Uterus (tissue), 4 donors: Measurements from ENCODE around the gene TMEM51. TPM values are rescaled to one million over a fixed set of nuclear protein-coding genes. Genes with fewer than 3 reads are reported as not detected.

ENCODE experiments used
- DNase-seq, 2 donors: peaks; one replicate each; pipeline ENCODE4 v3.0.0-alpha.2; 2019 to 2020
- H3K27ac ChIP-seq, 2 donors: fragments of 200-600 bp; sonication (generic); 1 replicate in 1 of 2; 2 replicates in 1 of 2; pipeline ENCODE4 v1.5.1; 2016 to 2018
- H3K27me3 ChIP-seq, 2 donors: fragments of 200-600 bp; sonication (generic); one replicate each; pipeline ENCODE4 v1.5.1; 2018 to 2019; ENCODE audit warnings: control low read depth in 1 of 2
- H3K36me3 ChIP-seq, 2 donors: fragments of 200-600 bp; sonication (generic); one replicate each; pipeline ENCODE4 v1.5.1; 2019; ENCODE audit warnings: control low read depth in 1 of 2
- H3K4me1 ChIP-seq, 2 donors: fragments of 200-600 bp; sonication (generic); one replicate each; pipeline ENCODE4 v1.5.1; 2018 to 2019; ENCODE audit warnings: control low read depth in 1 of 2
- H3K4me3 ChIP-seq, 2 donors: fragments of 200-600 bp; sonication (generic); 1 replicate in 1 of 2; 2 replicates in 1 of 2; pipeline ENCODE4 v1.5.1; 2018 to 2019; ENCODE audit warnings: mild to moderate bottlenecking in 1 of 2
- H3K9me3 ChIP-seq, 2 donors: fragments of 200-600 bp; sonication (generic); one replicate each; pipeline ENCODE4 v1.5.1; 2019; ENCODE audit warnings: control low read depth in 1 of 2
- CTCF ChIP-seq, 4 experiments: fragments of 200-600 bp in 2 of 4; fragments of 450-650 bp in 2 of 4; sonication (generic) in 2 of 4; IDR thresholded peaks; one replicate each; pipeline ENCODE4 v1.5.1; 2016 to 2019; ENCODE audit warnings: antibody characterized with exemption in 4 of 4, mild to moderate bottlenecking in 2 of 4, moderate library complexity in 1 of 4
- POLR2A ChIP-seq, 2 donors: fragments of 450-650 bp; IDR thresholded peaks; one replicate each; pipeline ENCODE4 v1.6.1; 2016; ENCODE audit warnings: antibody characterized with exemption in 2 of 2, mild to moderate bottlenecking in 1 of 2, moderate library complexity in 1 of 2
- intact Hi-C: fragments of 100-400 bp; cut with DNase I; formaldehyde crosslinking; loops from one replicate; pipeline ENCODE4 v1.15.1; 2023; ENCODE audit warnings: low total_unique reads
- total RNA-seq, 4 donors: library from RNA; depleted of rRNA in 3 of 4; stranded (reverse); fragments of >200 nt in 3 of 4; gene quantifications; one replicate each; pipeline versions ENCODE4 v1.1.0 to v1.2.4, GENCODE V29; 2014 to 2023
- donor health status: DM: yes; HTN: yes; CAD: no.

TMEM51 gene
- total RNA-seq, 4 donors from 2014 or later, result 1.3 to 45.0 (median 9.9) TPM

DNA sequence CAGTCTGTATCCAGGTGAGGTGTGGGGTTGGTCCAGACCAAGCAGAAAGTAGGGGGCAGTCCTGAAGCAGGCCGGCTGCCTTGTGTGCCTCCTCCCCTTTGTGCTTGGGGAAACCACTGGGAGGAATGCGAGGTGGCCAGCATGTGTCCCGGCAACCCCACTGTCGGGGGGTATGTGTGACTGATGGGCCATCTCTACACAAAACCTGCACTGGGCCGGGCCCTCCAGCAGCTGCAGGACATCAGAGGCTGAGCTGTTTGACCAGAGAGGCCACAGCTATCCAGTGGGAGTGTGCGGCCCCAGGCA lies 33.3 kb downstream of the TMEM51 start:
- Histone ChIP-seq H3K27ac (no peak overlapping the region), H3K36me3 (no peaks in the 10 kb centered on the region), H3K9me3 (no peaks in the 10 kb centered on the region), H3K4me3 (no peak overlapping the region), H3K4me1 (peaks cover 0 to 4% of the 10 kb centered on the region in 2 donors), H3K27me3 (no peaks in the 10 kb centered on the region)
- intact Hi-C loops, result no loop called here
- TF ChIP-seq CTCF (IDR thresholded peaks at IDR 0.05), result no peak
- no peak for TF ChIP-seq POLR2A (IDR thresholded peaks at IDR 0.05)
- DNase-seq, result no peak

- Histone ChIP-seq H3K4me1 (peaks cover 0 to 4% of the 10 kb centered on the region in 2 donors), H3K9me3 (no peaks in the 10 kb centered on the region), H3K27ac (no peak overlapping the region), H3K4me3 (no peak overlapping the region), H3K36me3 (no peaks in the 10 kb centered on the region), H3K27me3 (no peaks in the 10 kb centered on the region)
- no peak for TF ChIP-seq CTCF (IDR thresholded peaks at IDR 0.05)
- TF ChIP-seq POLR2A (IDR thresholded peaks at IDR 0.05), result no peak
- intact Hi-C loops, result no loop called here
- DNase-seq, result no peak
Measured at GRCh38 chr1:15187175-15188129, 33.9 kb downstream of the TMEM51 start.

DNA sequence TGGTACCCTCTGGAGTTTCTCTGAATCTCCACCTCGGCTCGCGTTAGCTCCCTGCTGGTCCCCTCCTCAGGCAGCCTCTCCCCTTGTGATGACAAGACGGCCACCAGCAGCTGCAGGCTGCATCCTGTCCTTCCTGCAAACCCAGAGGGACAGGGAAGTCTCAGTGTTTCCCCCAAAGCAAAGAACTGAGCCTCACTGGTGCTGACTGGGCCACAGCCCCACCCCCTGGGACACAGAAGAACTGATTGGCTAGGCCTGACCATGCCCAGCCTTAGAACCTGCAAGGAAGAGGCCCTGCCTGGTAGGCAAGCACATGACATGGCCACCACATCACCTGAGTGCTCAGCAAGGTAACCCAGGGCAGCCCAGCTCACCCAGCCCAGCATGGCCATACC lies 34.6 kb downstream of the TMEM51 start:
- TF ChIP-seq POLR2A (IDR thresholded peaks at IDR 0.05) (no peak), CTCF (IDR thresholded peaks at IDR 0.05) (no peak)
- Histone ChIP-seq H3K27me3 (no peaks in the 10 kb centered on the region), H3K9me3 (no peaks in the 10 kb centered on the region), H3K27ac (no peak overlapping the region), H3K4me3 (no peak overlapping the region), H3K36me3 (no peaks in the 10 kb centered on the region), H3K4me1 (peaks cover 0 to 4% of the 10 kb centered on the region in 2 donors)
- DNase-seq, result no peak
- intact Hi-C loops, result no loop called here

DNA sequence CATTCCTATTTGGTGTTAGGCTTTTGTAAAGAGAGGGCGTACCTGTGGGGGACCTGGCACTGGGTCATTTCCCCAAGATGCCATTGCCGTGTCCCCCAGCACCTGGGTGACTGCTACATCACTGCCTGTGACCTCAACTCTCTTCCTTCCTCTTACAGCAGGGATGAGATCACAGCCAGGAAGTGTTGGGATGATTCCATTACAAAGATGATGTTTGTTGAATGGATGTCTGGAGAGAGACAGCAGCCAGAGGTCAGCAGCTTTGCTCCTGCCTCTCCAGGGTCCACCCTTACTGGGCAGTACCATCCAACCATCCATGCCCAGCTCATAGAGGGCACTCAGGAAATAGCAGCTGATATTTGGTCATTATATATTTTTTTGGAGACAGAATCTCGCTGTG lies 35.1 kb downstream of the TMEM51 start:
- intact Hi-C loops, result no loop called here
- no peak for DNase-seq
- Histone ChIP-seq H3K9me3 (no peaks in the 10 kb centered on the region), H3K4me1 (peaks cover 0 to 4% of the 10 kb centered on the region in 2 donors), H3K4me3 (no peak overlapping the region), H3K27ac (no peak overlapping the region), H3K27me3 (no peaks in the 10 kb centered on the region), H3K36me3 (no peaks in the 10 kb centered on the region)
- TF ChIP-seq POLR2A (IDR thresholded peaks at IDR 0.05) (no peak), CTCF (IDR thresholded peaks at IDR 0.05) (no peak)

DNA sequence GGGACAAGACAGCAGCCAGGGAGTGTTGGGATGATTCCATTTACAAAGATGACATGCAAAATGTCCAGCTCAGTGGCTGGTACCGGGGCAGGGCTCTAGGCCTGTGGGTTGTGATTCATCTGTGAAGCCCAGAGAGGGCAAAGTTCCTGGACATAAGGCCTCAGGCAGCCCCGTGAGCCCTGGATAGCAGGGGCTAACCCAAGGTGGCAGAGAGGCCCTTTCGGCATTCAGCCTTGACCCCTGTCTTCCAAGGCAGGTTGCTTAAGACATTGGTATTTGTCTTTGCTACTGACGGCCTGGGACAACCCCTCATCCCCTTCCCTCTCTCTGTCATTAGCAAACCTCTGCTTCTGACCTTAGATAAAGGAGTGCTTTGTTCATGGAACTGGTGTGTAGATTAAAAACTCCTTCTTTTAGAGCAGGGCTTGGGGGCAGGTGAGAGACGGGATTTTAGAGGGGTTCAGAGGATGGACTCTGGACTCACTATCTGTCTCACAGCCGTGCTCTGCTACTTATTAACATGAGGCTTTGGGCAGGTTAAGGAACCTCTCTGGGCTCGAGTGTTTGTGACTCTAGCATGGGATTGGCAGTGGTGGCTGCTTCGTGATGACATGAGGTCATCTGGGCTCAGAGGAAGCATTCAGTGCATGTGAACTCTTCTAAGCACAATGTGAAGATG lies 36.3 kb downstream of the TMEM51 start:
- DNase-seq, result no peak
- TF ChIP-seq CTCF (IDR thresholded peaks at IDR 0.05) (no peak), POLR2A (IDR thresholded peaks at IDR 0.05) (no peak)
- H3K9me3 ChIP-seq, result no peaks in the 10 kb centered on the region
- intact Hi-C loops, result no loop called here
- H3K4me3 ChIP-seq, result no peak overlapping the region
- H3K27me3 ChIP-seq, result no peaks in the 10 kb centered on the region
- no peak overlapping the region for H3K27ac ChIP-seq
- peaks cover 0 to 4% of the 10 kb centered on the region in 2 donors for H3K4me1 ChIP-seq
- H3K36me3 ChIP-seq, result no peaks in the 10 kb centered on the region
